GM12865 (cell line): ENCODE measurements around the gene NFIA.

Experiments
- DNase-seq: peaks from one replicate; pipeline ENCODE4 v3.0.0; 2010; ENCODE audit warnings: low read depth
- H3K4me3 ChIP-seq: 2 replicates; pipeline ENCODE4 v1.5.1; 2011; ENCODE audit warnings: mild to moderate bottlenecking, low read depth, low read length, control low read depth
- CTCF ChIP-seq: IDR thresholded peaks from 2 replicates; pipeline ENCODE4 v1.5.1; 2011; ENCODE audit warnings: low read length, control low read depth, low read depth, inconsistent platforms; ENCODE audit not compliant: insufficient read depth; ENCODE audit errors: missing control alignments

Gene NFIA

GRCh38 chr1:61370913-61371279 is 288.5 kb downstream of the NFIA start:
- no peak for TF ChIP-seq CTCF
- no peak overlapping the region for H3K4me3 ChIP-seq
- no peak for DNase-seq

GRCh38 chr1:61372944-61373343 is 290.6 kb downstream of the NFIA start:
- no peak overlapping the region for H3K4me3 ChIP-seq
- no peak for TF ChIP-seq CTCF
- DNase-seq = no peak

- no peak for DNase-seq
- no peak overlapping the region for H3K4me3 ChIP-seq
- TF ChIP-seq CTCF = no peak
Measured at GRCh38 chr1:61374156-61374555, 291.8 kb downstream of the NFIA start.

GRCh38 chr1:61375082-61375880 is 292.9 kb downstream of the NFIA start:
- DNase-seq = no peak
- no peak overlapping the region for H3K4me3 ChIP-seq
- no peak for TF ChIP-seq CTCF

- no peak overlapping the region for H3K4me3 ChIP-seq
- TF ChIP-seq CTCF = no peak
- no peak for DNase-seq
Measured at GRCh38 chr1:61376151-61376550, 293.8 kb downstream of the NFIA start.

DNA sequence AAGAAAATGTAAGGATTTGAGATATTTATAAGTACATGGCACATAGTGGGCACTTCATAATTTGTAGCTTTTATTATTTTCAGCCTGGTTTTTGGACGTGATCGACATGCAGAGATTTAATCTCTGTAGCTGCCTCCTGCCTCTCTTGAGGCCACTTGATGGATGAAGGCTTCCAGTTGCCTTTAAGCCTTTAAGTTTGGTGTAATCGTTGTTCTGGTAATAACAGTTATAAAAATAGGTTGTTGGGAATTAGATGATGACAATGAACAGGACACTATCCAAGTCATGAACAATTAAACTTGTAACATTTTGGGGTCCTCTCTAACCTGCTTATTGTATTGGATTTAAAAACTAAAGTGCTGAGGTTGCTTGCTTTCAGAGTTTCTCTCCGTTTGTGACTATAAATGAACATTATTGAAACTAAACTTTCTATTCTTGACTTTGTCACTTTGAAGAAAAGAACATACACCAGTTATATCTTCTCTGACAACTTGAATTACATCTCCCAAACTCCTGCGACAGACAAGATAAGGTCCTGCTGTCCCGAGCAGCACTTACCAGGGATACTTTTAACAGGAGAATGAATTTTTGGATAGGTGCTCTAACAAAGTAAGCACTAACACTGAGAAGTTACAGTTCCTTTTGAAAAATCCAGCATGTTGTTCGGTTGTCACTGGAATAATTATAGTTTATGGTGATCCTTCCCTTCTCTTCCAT is 295.0 kb downstream of the NFIA start:
- no peak for TF ChIP-seq CTCF
- no peak for DNase-seq
- H3K4me3 ChIP-seq = no peak overlapping the region
